Vagina (tissue), 2 donors: ENCODE data around the gene WDR89. TPM values are rescaled to one million over a fixed set of nuclear protein-coding genes. Genes with fewer than 3 reads are reported as not detected.

ENCODE experiments used
- DNase-seq, 2 donors: peaks; one replicate each; pipeline ENCODE4 v3.0.0-alpha.2; 2017; ENCODE audit errors: extremely low spot score in 2 of 2
- H3K27ac ChIP-seq: fragments of 200-600 bp; sonication (generic); one replicate; pipeline ENCODE4 v1.5.1; 2019
- H3K27me3 ChIP-seq: fragments of 200-600 bp; sonication (generic); one replicate; pipeline ENCODE4 v1.5.1; 2019
- H3K36me3 ChIP-seq, 2 donors: fragments of 200-600 bp; sonication (generic); one replicate each; pipeline ENCODE4 v1.5.1; 2017 to 2019
- H3K4me1 ChIP-seq: fragments of 200-600 bp; sonication (generic); one replicate; pipeline ENCODE4 v1.5.1; 2019
- H3K4me3 ChIP-seq, 2 donors: fragments of 200-600 bp; sonication (generic); 1 replicate in 1 of 2; 2 replicates in 1 of 2; pipeline ENCODE4 v1.5.1; 2016 to 2019
- H3K9me3 ChIP-seq: fragments of 200-600 bp; sonication (generic); one replicate; pipeline ENCODE4 v1.5.1; 2019
- CTCF ChIP-seq, 3 experiments: fragments of 450-650 bp in 2 of 3; fragments of 200-600 bp in 1 of 3; sonication (generic) in 1 of 3; IDR thresholded peaks; one replicate each; pipeline ENCODE4 v1.5.1; 2017 to 2019; ENCODE audit warnings: antibody characterized with exemption in 3 of 3, mild to moderate bottlenecking in 2 of 3, moderate library complexity in 2 of 3
- POLR2A ChIP-seq, 2 donors: fragments of 450-650 bp; IDR thresholded peaks; one replicate each; pipeline ENCODE4 v1.6.1; 2017; ENCODE audit warnings: antibody characterized with exemption in 2 of 2, mild to moderate bottlenecking in 2 of 2, moderate library complexity in 2 of 2
- POLR2AphosphoS5 ChIP-seq, 2 donors: sonication (generic); formaldehyde crosslinking; IDR thresholded peaks; one replicate each; pipeline ENCODE4 v1.9.0; 2017; ENCODE audit warnings: antibody characterized with exemption in 2 of 2, mild to moderate bottlenecking in 2 of 2, low read depth in 1 of 2; ENCODE audit not compliant: insufficient read depth in 1 of 2
- intact Hi-C: fragments of 100-400 bp; cut with DNase I; formaldehyde crosslinking; loops from one replicate; pipeline ENCODE4 v1.15.1; 2023
- total RNA-seq: library from RNA; depleted of rRNA; stranded (reverse); fragments of >200 nt; gene quantifications from one replicate; pipeline ENCODE4 v1.2.3, GENCODE V29; 2016

Gene WDR89
- total RNA-seq, 1 donor from 2014 or later = 7.4 TPM

GRCh38 chr14:63565448-63565847 lies 76.2 kb downstream of the WDR89 start:
- no peak for TF ChIP-seq CTCF (IDR thresholded peaks at IDR 0.05)
- no peak for TF ChIP-seq POLR2AphosphoS5 (IDR thresholded peaks at IDR 0.05; ENCODE audit: insufficient read depth in 1 of 2, low read depth in 1 of 2)
- TF ChIP-seq POLR2A (IDR thresholded peaks at IDR 0.05) = no peak
- no peaks in the 10 kb centered on the region for H3K4me1 ChIP-seq
- no peaks in the 10 kb centered on the region for H3K36me3 ChIP-seq
- intact Hi-C loops = no loop called here
- no peak overlapping the region for H3K4me3 ChIP-seq
- no peaks in the 10 kb centered on the region for H3K27me3 ChIP-seq
- H3K9me3 ChIP-seq = no peaks in the 10 kb centered on the region
- no peak for DNase-seq
- H3K27ac ChIP-seq = no peak overlapping the region

GRCh38 chr14:63564318-63564717 lies 77.4 kb downstream of the WDR89 start:
- H3K4me3 ChIP-seq = no peak overlapping the region
- no peak for DNase-seq
- H3K27ac ChIP-seq = no peak overlapping the region
- no peak for TF ChIP-seq POLR2AphosphoS5 (IDR thresholded peaks at IDR 0.05; ENCODE audit: insufficient read depth in 1 of 2, low read depth in 1 of 2)
- TF ChIP-seq CTCF (IDR thresholded peaks at IDR 0.05) = no peak
- TF ChIP-seq POLR2A (IDR thresholded peaks at IDR 0.05) = no peak
- H3K36me3 ChIP-seq = no peaks in the 10 kb centered on the region
- intact Hi-C loops = no loop called here
- no peaks in the 10 kb centered on the region for H3K9me3 ChIP-seq
- H3K4me1 ChIP-seq = no peaks in the 10 kb centered on the region
- H3K27me3 ChIP-seq = no peaks in the 10 kb centered on the region

- no peaks in the 10 kb centered on the region for H3K36me3 ChIP-seq
- no peaks in the 10 kb centered on the region for H3K27me3 ChIP-seq
- no peaks in the 10 kb centered on the region for H3K9me3 ChIP-seq
- H3K27ac ChIP-seq = no peak overlapping the region
- DNase-seq = no peak
- no peak for TF ChIP-seq CTCF (IDR thresholded peaks at IDR 0.05)
- TF ChIP-seq POLR2AphosphoS5 (IDR thresholded peaks at IDR 0.05; ENCODE audit: insufficient read depth in 1 of 2, low read depth in 1 of 2) = no peak
- no peak for TF ChIP-seq POLR2A (IDR thresholded peaks at IDR 0.05)
- intact Hi-C loops = no loop called here
- no peak overlapping the region for H3K4me3 ChIP-seq
- no peaks in the 10 kb centered on the region for H3K4me1 ChIP-seq
These were observed 78.2 kb downstream of the WDR89 start for GRCh38 chr14:63563370-63564026.

GRCh38 chr14:63562405-63562804 lies 79.3 kb downstream of the WDR89 start:
- no peaks in the 10 kb centered on the region for H3K4me1 ChIP-seq
- H3K27ac ChIP-seq = no peak overlapping the region
- DNase-seq = no peak
- H3K27me3 ChIP-seq = no peaks in the 10 kb centered on the region
- H3K36me3 ChIP-seq = no peaks in the 10 kb centered on the region
- no peaks in the 10 kb centered on the region for H3K9me3 ChIP-seq
- no peak for TF ChIP-seq CTCF (IDR thresholded peaks at IDR 0.05)
- intact Hi-C loops = no loop called here
- H3K4me3 ChIP-seq = no peak overlapping the region

- intact Hi-C loops = no loop called here
- no peak overlapping the region for H3K27ac ChIP-seq
- TF ChIP-seq POLR2A (IDR thresholded peaks at IDR 0.05) (no peak), CTCF (IDR thresholded peaks at IDR 0.05) (no peak), POLR2AphosphoS5 (IDR thresholded peaks at IDR 0.05; ENCODE audit: insufficient read depth in 1 of 2, low read depth in 1 of 2) (no peak)
- no peak overlapping the region for H3K4me3 ChIP-seq
- H3K36me3 ChIP-seq = no peaks in the 10 kb centered on the region
- H3K9me3 ChIP-seq = no peaks in the 10 kb centered on the region
- DNase-seq = no peak
- no peaks in the 10 kb centered on the region for H3K4me1 ChIP-seq
- H3K27me3 ChIP-seq = no peaks in the 10 kb centered on the region
These were observed 86.1 kb downstream of the WDR89 start for GRCh38 chr14:63555572-63555971.
